ENCODE results near the gene GPATCH8. TPM values are rescaled to one million over a fixed set of nuclear protein-coding genes. Genes with fewer than 3 reads are reported as not detected.

Gene GPATCH8
- total and polyA plus RNA-seq, 10 of the 15 experiments (the other 5 are each of a cell fraction or from before 2014, with no cell fraction given) = 11.7 to 45.1 (median 21.3) TPM

GRCh38 chr17:44398692-44399691, 104.2 kb downstream of the GPATCH8 start:
- no peak for ATAC-seq
- ChIA-PET POLR2A (interaction anchor here (0.5 to 1.5 kb wide), 2 partner anchors 44 to 105 kb away, joined by 4 read pairs; no protein-coding TSS in a partner anchor), RAD21 (ENCODE audit: unreplicated experiment) (interaction anchor here (5.3 kb wide), 1 partner anchor 124 kb away, joined by 31 read pairs; no protein-coding TSS in a partner anchor), CTCF (interaction anchor here (0.7 to 8.1 kb wide), 10 partner anchors 24 to 420 kb away, joined by 3 to 97 read pairs (median 3); no protein-coding TSS in a partner anchor), SMC1A (ENCODE audit: uncharacterized antibody, unreplicated experiment) (interaction anchor here (1.0 to 3.0 kb wide), 2 partner anchors 125 kb away, joined by 3 to 13 read pairs; no protein-coding TSS in a partner anchor)
- Histone ChIP-seq H3K27me3 (replicated peaks in 1 of 2; ENCODE audit: control insufficient read depth in 2 of 2, insufficient read depth in 2 of 2, low read length in 1 of 2) (no peaks in the 10 kb centered on the region), H3K9ac (ENCODE audit: control insufficient read depth, insufficient read depth, low read length) (no peak overlapping the region), H4K20me1 (ENCODE audit: control insufficient read depth, insufficient read depth) (no peaks in the 10 kb centered on the region), H3K79me2 (ENCODE audit: control insufficient read depth, insufficient read depth, low read length) (no peaks in the 10 kb centered on the region), H3K27ac (ENCODE audit: control insufficient read depth, insufficient read depth) (no peak overlapping the region), H3K4me2 (ENCODE audit: control insufficient read depth, insufficient read depth) (no peak overlapping the region), H3K4me1 (ENCODE audit: control insufficient read depth, insufficient read depth, low read length) (peaks cover 11% of the 10 kb centered on the region), H3K36me3 (ENCODE audit: control insufficient read depth in 2 of 2, insufficient read depth in 2 of 2, low read length in 1 of 2) (peaks cover 19 to 36% of the 10 kb centered on the region in 2 experiments), H3K4me3 (no peak overlapping the region), H2AFZ (ENCODE audit: control insufficient read depth, low read depth, low read length) (no peak overlapping the region), H3K9me3 (replicated peaks; ENCODE audit: control insufficient read depth, insufficient read depth, low read length) (no peaks in the 10 kb centered on the region)
- in situ Hi-C loops (cut with MboI) (no loop called here), intact Hi-C loops (cut with micrococcal nuclease; ENCODE audit: unreplicated experiment) (no loop called here)
- BruUV-seq (replicated peaks) = no TSS peak
- no peak for DNase-seq (ENCODE audit: low read depth, low spot score)
- FAIRE-seq = no peak
- no peak for TF ChIP-seq KLF5 (IDR thresholded peaks at IDR 0.05; ENCODE audit: partially characterized antibody)
- TF ChIP-seq RB1 (IDR thresholded peaks at IDR 0.05; ENCODE audit: borderline replicate concordance) = no peak
- TF ChIP-seq MEF2B (IDR thresholded peaks at IDR 0.05; ENCODE audit: partially characterized antibody, poor library complexity, severe bottlenecking) = no peak
- TF ChIP-seq IKZF1 (conservative IDR thresholded peaks at IDR 0.05) = no peak
- TF ChIP-seq NFIC (IDR thresholded peaks at IDR 0.05; ENCODE audit: low read depth, low read length) = no peak
- no peak for TF ChIP-seq MYB (IDR thresholded peaks at IDR 0.05; ENCODE audit: borderline replicate concordance, low read depth, low read length)
- WGBS (ENCODE audit: insufficient coverage, insufficient replicate concordance, low lambda C conversion rate, missing lambda C conversion rate) = 98% methylated on average over 37 of the region's 41 CpGs

Data from GM12878 (cell line).